NCI-H1092 treated with DMSO at 0.1 percent for 48 hours (cell line): Measurements from ENCODE around the gene RUNX2.

Experiments used
- DNase-seq: peaks from one replicate; lab custom pipeline; 2025; lab: John Stamatoyannopoulos, UW

The RUNX2 gene

DNA sequence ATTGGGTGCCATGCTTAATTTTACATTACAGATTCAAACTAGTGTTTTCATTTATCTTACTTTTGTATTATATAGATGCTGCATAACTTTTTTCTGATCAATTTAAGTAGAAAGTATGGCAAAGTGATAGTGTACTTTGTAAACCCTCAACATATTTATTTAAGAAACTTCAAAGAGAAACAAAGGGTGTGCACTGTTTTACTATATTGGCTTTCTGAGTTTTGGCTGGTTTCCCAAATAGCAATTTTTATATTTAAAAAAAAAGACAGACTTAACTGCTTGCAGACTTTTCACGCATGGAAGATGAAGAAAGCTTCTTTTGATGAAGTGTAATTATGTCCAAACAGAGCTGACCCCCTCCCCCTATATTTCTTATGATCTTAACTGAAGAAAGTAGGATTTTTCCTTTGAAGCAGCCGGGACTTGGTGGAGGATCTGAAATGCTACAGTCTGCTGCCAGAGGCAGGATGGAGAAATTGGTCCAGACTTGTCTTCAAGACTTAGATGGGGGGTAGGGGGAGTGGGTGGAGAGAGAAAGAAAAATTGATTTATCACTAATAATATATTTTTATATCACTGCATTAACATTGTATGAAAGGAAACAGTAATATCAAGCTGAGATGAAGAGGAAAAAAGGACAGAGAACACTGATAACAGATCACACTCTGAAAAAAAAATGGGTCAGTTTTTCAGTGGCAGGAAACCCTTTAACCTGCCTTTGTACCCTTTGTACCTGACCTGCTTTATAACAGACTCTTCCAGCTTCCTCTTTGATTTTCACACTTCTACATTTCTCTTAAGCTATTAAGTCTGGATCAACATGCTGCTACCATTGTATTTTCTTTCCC, 105.6 kb downstream of the RUNX2 start:
- no peak for DNase-seq

DNA sequence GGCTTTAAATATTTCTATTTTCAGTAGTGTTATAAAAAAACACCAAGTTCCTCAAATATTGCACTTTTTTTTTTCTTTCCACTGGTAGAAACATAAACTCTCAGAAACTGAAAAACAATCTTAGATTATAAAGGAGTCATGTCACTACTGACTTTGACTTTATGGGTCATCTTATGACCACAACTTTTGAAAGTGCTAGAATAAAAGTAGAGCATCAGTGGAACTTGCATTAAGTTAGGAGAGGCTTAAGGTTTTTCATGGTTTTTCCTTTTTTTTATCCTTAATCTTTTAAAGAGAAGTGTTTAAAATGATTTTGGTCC, 106.2 kb downstream of the RUNX2 start:
- DNase-seq, result no peak

DNA sequence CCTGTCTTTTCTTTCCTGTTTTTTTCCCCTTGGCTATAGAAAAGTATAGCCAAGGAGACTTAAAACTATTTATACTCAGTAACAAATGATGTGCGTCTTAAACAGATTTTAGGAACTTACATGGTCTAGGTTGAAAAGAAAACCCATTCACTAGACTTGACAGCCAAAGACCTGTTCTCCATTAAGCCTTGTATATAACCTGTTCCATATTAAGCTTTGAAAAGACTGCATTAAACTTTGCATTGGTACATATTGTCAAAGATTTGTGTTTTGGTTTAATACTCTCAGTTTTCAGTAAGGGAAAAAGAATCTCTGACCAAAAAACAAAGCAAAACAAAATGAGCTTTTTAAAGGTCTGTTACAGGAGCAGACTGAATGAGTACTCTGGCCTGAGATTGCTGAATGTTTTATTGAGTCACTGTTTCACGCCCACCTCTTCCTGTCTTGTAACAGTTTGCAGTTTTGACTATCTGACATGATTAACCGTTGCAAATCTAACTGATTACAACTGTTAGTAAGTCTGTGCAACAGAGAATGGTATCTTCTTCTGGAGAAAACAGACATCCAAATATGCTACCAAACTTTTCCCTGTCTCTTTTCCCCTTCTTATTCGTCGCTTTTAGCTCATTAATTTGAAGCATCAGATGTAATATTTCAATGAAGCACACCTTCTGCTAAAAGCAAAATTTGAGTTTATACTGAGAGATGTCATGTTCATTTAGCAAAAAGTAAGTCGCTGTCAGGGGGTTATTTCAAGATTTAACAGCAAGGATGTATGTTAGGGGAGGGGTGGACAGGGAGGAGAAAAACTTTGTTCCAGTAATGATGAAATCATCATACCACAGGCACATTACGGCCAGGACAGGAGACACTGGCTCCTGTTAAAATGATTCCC, 108.7 kb downstream of the RUNX2 start:
- no peak for DNase-seq

DNA sequence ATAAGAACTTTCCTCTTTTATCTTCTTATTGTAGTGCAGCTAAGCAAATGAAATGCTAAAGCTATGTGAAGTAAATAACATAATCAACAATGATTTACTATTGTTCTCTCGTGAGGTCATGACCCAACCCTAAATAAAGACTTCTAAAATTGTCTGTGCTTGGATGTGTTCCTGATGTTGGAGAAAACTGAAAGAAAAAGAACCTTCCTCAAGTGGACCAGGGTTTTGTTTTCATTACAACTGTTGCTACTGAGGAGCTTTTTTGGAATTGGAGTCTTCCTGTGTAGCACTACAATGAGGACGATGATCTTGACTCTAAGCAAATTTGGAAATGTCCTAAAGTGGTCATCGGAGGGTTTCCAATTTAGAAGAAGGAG, 109.3 kb downstream of the RUNX2 start:
- no peak for DNase-seq

DNA sequence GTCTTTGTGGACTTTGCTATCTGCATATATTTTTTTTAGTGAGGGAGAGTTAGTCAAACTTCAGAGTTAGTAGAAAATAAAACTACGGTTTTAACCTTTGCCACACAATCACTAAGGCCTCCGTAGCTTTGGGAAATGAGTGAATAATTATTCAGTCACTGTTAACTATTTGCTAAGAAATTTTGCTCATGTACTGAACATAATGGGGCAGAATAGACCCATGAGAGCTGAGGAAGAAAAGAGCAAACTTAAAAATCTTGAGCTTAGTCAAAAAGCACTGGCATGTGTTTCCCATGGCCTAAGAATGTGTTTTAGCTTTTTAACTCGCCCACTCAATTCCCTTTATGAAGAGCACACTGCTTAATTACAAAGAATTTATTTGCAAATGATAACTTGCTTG, 110.0 kb downstream of the RUNX2 start:
- DNase-seq, result no peak

DNA sequence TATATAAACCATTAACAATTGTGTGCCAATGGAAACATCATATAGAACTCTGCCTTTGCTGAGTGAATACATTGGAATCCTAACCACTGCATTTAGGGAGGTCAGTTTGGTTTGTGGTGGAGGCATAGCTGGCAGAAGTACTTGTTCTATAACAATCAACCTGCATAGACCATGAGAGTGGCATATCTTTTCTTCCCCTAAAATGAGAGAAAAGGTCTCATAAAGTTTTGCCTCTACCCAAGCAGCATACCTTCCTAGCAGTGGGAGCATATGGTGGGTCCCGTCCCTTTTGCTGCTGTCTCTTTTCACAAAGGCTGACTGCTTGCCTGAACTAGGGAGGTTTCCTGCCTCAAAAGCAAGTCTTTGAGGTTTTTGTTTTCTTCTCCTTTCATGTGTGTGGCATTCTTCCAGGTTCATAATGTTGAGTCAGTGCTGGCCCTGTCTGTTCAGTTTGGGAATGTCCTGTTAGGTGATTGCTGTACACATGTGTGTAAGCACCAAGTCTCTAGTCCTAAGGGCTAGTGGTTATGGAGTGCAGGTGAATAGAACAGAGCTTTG, 110.8 kb downstream of the RUNX2 start:
- no peak for DNase-seq

DNA sequence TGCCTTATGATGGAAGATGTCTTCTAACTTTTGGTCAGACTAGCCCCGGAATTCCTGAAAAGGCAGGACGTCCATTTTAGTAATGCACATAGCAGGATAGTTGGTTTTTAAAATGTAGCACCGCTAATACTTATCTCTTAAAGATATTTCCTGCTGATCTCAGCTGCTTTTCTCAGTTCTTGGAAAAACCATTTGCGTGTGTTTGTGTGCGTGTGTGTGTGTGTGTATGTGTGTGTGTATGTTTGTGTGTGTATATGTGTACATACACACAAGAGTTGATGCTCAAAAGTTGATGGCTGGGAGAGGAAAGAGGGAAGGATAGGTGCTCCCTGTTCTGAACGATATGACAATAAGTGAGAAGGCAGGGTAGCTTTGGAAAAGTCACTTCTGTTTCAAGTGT, 111.3 kb downstream of the RUNX2 start:
- DNase-seq, result no peak

DNA sequence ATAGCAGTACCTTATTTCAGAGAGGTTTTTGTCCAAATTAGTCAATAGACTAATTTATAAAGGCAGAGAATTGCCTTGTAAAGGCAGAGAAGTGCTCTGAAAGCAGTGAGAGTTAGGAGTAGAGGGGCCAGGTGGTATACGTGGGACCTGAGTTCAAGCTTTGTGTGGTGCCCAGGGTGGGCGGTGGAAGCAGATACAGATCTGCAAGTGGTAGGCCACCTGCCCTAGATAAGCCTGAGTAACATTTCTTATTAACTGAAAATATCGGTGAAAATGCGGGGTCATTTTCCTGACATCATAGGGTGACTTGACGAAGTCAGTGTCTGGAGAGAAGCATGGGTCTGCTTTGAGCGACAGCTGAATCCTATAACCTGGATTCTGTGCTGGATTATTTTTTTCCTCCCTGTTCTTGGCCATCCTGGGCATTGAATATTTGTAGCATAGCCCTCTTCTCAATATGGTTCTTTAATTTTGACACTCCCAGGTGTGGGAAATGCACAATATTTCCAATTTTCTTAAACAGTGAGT, 111.8 kb downstream of the RUNX2 start:
- DNase-seq, result no peak

DNA sequence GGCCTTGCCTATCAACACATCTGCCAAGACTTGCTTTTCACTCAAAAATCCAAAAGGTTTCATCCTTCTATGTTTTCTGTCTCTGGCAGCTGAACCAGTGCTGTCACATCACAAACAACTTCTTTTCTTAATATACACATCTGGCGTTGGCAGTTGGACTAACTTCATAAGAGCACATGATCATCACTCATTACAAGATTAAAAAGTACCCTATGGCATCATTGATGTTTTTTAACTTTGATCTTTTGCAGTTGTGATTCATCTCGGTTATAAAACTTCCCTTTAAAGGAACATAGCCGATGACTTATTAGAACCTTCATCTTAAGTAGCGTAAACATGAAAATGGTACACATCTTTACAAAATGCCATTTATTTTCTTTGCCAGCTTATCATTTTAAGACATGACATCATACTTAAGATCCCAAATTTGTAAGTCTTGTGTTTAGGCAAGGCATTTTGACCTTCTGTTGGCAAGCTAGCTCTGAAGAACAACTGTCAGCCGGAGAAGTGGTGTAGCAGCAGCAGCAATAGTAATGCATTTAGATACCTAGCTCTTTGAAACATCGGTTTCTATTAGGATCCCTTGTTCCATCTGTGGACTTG, 113.8 kb downstream of the RUNX2 start:
- DNase-seq, result no peak

DNA sequence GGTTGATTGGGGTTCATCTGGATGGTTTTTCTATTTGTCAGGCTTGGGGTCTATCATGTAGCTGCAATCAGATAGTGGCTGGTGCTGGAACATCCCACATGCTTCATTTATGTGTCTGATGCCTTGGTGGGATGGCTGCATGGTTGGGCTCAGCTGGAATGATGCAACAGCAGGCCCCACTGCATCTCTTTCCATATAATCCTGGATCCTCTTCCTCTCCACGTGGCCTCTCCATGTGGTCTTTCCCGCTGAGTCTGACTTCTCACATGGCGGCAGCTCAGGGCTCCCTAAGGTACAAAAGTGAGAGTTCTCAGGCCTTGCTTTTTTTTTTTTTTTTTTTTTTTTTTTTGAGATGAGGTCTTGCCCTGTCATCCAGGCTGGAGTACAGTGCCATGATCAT, 114.6 kb downstream of the RUNX2 start:
- no peak for DNase-seq

DNA sequence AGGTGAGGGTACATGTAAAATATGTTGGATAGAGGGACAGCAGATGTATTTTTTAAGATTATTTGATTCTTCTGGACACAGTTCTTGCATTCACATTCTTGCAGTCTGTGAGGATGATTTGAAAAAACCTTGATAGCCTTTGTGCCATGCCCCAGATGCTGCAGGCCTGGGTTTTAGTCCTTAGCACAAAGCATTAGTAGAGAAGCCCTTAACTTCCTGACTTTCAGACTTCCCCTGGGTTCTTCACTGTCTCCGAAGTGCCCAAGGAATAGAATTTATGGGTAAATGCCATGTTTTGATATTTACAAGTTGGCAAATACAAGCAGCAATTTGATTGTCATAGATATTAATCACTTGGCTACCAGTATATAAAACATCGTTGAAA, 117.2 kb downstream of the RUNX2 start:
- no peak for DNase-seq

DNA sequence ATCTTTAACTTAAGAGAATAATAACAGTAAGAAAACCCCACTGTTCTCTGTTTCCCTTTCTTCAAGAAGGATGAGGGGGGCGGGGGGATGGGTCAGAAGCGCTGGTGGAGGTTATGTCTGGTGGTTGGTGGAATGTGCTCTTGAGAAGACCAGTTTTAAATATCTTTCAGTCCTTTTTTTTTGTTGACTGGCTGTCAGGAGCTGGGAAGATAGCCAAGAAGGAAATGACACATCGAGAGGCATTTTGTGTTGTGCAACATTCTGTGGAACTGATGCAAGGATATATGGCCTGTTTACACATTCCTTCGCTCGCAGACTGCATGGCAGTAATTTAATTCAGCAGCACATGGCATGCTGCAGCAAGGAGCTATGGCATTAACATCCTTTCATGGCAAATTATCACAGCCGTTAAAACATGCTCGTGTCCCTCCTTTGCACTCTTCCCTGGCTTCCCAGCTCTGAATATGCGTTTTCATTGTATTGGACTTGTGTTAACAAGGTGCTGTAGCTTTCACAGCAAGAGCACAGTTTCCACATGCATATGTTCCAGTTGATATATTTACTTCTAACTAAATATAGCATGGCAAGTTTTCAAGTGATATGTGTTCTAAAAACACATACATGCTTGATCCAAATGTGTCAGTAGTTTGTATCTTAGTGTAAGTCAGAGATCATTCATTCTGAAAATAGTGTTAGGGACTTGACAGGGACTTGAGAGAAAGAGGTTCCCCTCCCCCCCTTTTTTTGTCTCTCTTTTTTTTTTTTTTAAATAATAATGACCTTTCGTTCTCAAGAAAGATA, 117.8 kb downstream of the RUNX2 start:
- DNase-seq, result no peak

DNA sequence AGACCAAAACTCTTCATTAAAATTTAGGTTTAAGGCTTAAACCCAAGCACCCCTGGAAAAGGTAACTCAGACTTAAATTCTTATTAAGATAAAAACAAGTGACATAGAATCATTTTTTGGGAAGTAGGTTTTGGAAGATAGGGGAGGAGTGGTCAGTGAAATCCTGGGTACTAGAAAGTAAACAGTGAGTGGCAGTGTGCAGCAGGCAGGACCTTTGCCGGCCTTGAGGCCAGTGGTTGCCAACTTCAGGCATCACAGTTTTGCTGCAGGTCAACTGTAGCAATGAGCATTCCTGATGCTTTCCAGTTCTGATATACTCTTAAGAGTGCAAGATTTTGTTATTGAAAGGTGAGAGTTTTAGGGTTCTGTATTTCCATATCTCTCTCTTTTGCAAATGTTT, 118.9 kb downstream of the RUNX2 start:
- DNase-seq, result no peak

DNA sequence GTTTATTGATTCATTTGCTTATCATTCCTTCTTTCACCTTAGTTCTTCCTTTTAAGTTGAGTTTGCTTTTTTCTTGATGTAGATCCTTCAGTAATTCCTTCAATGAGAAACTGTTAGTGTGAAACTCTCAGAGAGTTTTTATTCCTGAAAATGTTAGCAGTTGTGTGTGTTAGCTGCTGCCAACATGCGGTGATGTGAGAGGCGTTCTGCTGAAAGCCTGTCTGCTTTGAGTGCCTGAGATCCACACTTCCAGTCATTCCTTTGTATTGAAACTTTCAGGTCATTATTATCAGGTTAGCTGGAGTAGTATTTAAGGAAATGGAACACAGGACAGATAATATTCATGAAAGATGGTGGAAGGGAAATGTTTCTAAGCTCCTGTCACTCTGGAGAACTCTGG, 119.6 kb downstream of the RUNX2 start:
- no peak for DNase-seq

DNA sequence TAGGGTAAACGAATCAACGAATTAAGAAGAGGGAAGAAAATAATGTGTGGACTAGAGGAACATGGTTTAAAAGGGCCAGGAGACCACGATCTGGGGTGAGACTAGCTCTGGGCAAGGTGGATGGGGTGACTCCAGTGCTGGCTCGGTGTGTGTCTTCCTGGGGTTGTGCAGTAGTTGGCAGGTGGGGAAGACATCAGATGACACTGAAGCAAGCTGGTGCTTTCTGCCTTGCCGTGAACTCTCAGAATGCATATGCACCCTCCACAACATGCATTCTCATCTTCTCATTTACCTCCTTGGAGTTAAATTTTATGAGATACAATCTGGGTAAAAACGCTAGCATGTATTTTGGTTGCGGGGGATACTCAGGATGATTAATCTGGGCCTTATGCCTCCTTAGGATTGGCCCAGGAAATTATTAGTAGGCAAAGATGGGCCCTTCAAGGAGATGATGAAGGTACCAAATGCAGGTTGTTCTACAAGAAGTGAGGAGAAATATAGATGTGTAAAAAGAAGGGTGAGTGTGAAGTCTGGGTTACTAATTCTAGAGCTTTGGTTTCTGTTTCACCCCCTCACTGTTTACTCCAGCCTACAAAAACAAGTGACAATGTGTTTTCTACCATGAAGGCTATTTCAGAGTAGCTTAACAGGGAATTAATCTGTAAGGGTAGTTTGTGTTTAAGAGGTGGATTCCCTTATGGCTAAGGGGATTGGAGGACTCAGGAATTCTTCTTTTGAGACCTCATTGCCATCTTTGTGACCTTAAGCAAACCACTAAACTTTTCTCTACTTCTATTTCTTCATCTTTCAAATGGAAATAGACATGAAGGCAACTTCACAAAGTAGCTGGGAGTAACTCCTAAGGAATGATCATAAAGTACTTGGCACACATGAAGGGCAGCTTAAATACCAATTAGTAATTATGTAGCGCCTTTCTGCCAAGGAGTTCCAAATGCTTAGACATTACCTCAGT, 120.6 kb downstream of the RUNX2 start:
- DNase-seq, result no peak

DNA sequence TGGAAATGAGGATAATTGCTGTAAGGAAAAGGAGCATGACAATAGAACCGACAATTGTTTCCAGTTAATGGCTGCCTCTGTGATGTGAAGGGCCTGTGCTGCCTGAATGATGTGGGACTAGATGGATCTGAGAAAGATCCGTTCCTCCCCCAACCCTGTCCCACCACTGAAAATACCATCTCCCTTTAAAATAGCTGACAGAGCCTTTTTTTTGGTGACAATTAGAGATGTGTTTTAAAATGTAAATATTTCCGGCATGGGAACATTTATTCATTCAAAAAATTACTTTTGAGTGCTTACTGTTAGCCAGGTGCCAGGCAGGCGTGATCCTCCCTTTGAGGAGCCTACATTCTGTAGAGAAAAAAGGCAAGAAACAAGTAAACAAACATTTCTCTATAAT, 122.0 kb downstream of the RUNX2 start:
- no peak for DNase-seq

DNA sequence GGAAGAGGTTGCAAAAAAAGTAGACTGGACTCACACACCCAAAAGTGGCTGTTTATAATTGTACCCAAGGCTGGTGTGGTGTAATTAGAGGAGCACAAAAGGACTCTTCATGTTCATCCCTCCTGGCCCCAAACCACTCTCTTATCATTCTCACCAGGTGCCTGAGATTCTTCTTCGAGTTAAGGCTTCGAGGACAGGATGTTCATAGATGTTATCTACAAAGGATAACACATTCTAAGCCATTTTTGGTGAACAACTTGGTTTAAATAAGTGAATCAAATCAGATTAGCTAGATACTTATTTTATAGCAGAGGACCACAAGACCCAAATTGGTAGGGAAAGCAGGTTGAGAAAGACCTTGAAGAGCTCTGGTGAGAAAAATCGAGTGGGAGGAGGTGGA, 122.7 kb downstream of the RUNX2 start:
- no peak for DNase-seq

DNA sequence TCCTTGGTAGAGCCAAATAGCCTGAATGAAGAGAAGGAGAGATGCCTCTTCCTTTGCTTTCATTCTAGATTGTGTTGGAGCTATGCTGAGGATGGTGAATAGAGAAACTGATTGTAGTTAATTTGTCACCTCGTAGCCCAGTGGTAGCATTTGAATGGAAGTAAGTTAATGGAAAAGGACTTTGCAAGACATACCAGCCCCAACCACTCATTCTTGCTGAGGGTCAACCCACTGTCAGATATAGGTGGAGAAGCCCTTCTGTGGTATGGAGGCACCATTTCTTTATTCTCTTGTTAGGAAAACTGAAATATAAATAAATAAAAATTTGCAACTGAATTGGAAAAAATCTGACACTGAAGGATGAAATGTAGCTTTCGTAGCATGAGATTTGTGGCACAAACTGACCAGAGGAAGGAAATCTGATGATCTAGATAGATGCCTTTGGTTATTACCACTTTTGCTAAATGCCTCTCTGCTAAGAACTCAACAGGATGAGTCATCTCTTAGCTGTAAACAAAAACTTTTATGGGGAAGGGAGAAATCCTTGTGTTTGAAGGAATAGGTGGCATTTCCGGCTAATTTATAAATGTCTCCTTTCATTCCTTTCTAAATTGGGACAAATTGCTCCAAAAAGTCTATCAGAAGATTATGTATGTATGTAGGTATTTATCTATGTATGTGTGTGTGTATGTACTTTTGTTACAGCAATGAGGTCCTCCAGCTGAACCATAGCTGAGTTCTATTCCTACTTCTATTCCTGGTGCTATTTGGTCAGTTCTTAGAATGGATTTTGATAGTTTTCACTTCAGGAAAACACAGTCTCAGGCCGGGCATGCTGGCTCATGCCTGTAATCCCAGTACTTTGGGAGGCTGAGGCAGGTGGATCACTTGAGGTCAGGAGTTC, 126.1 kb downstream of the RUNX2 start:
- no peak for DNase-seq

DNA sequence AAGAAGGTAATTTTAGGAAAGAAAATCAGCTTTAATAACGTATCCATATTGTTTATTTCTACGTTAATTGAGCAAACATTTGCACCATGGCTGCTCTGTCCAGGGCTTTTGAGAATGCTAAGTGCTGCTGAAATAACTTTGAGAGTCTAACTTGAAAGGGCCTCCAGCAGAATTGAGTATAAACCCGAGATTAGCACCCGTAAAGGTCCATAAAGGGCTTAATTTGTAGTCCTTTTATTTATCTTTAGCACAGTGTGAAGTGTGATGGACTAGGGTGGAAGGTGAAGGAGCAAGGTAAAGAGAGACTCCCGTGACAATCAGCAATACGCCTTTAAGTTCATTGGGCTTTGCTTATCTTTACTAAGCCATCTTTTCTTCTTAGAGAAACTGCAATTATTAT, 127.3 kb downstream of the RUNX2 start:
- no peak for DNase-seq
